ENCODE data around the gene ITPRIPL2.
A peak's percentile ranks its signal among the peaks of the same experiment; 100 is the strongest.

ITPRIPL2 gene

GRCh38 chr16:19113577-19114358 lies at the start of gene ITPRIPL2:
ITPRIPL2 (plus strand) TSS chr16:19113964; CDS start chr16:19114462, 498 bp downstream.
- DNase-seq, result peak; percentile 68

GRCh38 chr16:19066988-19067348 lies 46.8 kb upstream of the ITPRIPL2 start:
- DNase-seq, result no peak

DNA sequence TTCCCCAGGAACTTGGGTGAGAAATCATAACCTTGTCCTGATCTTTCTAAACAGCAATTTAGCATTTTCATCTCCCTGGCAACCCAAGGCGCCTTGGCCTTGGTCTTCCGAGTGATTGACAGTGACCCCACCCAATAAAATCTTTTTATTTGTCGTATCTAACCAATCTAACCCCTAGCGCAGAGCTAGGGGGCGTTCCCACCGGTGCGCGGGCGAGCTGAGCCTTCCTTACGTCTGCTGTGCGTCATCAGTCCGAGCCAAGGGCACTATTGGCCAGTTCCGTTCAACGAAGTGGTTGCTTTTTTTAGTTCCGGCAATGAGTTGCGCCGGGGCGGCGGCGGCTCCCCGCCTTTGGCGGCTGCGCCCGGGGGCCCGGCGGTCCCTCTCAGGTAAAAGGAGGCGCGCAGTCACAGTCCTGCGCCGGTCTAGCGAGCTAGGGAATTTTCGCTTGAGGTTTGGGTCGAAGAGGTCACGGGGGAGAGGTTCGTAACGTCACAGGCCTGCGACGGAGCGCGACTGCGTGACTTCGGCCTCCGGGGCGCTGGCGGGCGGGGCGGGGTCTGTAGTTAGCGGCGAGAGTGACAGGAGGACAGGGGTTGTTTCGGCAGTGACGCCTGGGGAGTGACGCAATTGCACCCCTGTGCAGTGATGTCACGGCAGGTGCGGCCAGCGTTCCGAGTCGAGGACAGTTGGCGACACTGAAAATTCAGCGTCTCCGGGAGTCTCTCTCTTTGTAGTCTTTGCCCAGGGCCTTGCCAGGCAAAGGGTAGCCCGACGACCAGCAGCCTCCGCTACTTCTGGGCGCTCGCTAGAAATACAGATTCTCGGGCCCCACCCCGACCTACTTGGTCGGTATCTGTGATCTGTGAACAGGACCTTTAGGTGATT lies 46.2 kb upstream of the ITPRIPL2 start, which contains the start of gene COQ7:
COQ7 (plus strand) TSS at position 266 of the 888 bp plus-strand sequence; CDS start at position 317, 51 bp downstream.
- peak; percentile 99 for DNase-seq

GRCh38 chr16:19068237-19068815 lies 45.4 kb upstream of the ITPRIPL2 start:
- no peak for DNase-seq

DNA sequence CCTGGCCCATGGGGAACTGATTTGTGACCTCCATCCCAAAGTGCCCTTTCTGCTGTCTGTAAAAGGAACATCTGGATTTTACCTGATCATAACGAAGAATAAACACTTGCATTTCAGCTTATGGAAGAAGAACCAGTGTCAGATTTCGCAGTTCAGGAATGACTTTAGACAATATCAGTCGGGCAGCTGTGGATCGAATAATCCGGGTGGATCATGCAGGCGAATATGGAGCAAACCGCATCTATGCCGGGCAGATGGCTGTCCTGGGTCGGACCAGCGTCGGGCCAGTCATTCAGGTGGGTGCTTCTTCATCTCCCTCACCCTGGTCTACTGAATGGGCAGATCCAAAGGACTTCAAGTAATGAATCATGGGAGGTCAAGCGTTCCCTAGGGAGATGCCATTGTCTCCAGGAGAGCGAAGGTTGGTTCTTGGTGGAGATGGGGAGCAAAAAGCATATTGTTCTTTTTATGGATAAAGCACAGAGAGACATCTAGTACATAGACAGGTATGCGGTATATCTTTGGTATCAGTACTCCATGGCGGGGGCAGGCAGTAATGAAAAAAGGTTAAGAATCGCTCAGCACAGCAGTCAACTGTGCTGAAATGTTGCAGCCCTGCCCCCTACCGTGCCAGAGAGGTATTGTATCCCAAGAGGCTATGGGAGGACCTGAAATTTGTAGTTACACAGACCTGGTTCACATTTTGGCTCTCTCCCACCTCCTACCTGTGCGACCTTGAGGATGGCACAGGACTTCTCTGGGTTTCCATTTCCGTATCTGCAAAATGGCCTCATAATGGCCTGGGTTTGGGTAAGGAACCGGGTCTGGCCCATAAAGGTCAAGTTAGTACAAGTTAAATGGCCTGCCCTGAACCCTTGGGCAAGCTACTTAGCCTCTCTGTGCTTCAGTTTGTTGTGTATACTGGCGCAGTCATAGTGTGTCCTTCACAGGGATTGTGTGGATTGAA lies 41.7 kb upstream of the ITPRIPL2 start:
- DNase-seq, result peak; percentile 71

DNA sequence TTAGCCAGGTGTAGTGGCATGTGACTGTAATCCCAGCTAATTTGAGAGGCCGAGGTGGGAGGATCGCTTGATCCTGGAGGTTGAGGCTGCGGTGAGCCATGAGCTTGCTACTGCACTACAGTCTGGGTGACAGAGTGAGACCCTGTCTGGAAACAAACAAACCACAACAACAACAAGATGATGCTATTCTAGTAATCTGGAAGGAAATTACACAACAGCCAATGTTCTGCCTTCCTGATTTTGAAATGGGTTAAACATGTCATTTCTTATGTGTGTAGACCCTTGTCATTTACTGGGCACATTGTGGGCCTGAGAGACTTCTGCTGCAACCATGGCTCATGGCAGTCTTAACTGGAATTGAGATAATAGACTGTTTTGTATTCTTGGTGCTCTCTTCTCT lies 40.4 kb upstream of the ITPRIPL2 start:
- no peak for DNase-seq

GRCh38 chr16:19073863-19074262 lies 39.9 kb upstream of the ITPRIPL2 start:
- DNase-seq, result no peak

- no peak for DNase-seq
Measured at GRCh38 chr16:19075511-19075910, 38.3 kb upstream of the ITPRIPL2 start.

GRCh38 chr16:19077879-19078278 lies 35.9 kb upstream of the ITPRIPL2 start:
- DNase-seq, result no peak

- DNase-seq, result no peak
Measured at GRCh38 chr16:19083670-19084069, 30.1 kb upstream of the ITPRIPL2 start.

- no peak for DNase-seq
Measured at GRCh38 chr16:19084139-19084538, 29.6 kb upstream of the ITPRIPL2 start.

- no peak for DNase-seq
Measured at GRCh38 chr16:19084879-19085278, 28.9 kb upstream of the ITPRIPL2 start.

- DNase-seq, result peak; percentile 93
Measured at GRCh38 chr16:19085679-19086200, 28.0 kb upstream of the ITPRIPL2 start.

- peak; percentile 97 for DNase-seq
Measured at GRCh38 chr16:19086322-19087199, 27.2 kb upstream of the ITPRIPL2 start.

GRCh38 chr16:19088341-19088916 lies 25.3 kb upstream of the ITPRIPL2 start:
- no peak for DNase-seq

GRCh38 chr16:19089410-19089955 lies 24.3 kb upstream of the ITPRIPL2 start:
- no peak for DNase-seq

DNA sequence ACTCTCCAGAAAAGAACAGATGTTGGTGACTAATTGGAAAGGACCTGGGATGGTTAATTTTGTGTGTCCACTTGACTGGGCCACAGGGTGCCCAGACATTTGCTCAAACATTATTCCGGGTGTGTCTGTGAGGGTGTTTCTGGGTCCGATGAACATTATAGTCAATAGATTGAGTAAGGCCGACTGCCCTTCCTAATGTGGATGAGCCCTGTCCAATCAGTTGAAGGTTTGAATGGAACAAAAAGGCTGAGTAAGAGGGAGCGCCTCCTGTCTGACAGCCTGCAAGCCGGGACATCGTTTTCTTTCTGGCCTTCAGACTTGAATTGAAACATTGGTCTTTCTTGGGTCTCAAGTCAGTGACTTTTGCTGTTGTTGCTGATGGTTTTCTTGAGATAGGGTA lies 22.8 kb upstream of the ITPRIPL2 start:
- DNase-seq, result no peak

GRCh38 chr16:19092653-19093410 lies 20.9 kb upstream of the ITPRIPL2 start:
- no peak for DNase-seq

All from OCI-M1 (cell line).